GM12875 (cell line): ENCODE data around the gene NAV1.

Source experiments
- H3K4me3 ChIP-seq: one replicate; pipeline ENCODE4 v1.5.1; 2011; ENCODE audit warnings: low read depth, low read length, control low read depth
- TF ChIP-seq, protein P1 (sequence below): IDR thresholded peaks from 2 replicates; pipeline ENCODE4 v1.5.1; 2011; ENCODE audit warnings: low read depth, mild to moderate bottlenecking, control low read depth, inconsistent platforms, low read length, moderate library complexity, borderline replicate concordance; ENCODE audit not compliant: insufficient read depth

NAV1 gene

DNA sequence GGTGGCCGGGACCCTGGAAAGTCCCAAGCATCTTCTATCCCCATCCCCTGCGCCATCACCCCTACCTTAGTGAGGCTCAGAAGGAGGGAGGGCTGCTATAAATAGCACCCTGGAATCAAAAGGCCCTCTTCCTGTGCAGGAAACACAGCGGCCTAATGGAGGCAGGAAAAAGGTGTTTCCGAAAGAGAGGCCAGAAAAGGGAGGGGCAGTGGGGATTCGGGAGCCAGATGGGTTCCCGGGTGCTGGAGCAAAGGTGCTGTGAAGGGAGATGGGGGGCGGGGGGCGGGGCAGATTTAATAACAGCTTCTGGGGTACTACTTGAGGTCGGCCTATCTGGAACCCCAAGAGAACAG lies 16.6 kb downstream of the NAV1 start:
- H3K4me3 ChIP-seq, result no peak overlapping the region
- TF ChIP-seq, protein P1, sequence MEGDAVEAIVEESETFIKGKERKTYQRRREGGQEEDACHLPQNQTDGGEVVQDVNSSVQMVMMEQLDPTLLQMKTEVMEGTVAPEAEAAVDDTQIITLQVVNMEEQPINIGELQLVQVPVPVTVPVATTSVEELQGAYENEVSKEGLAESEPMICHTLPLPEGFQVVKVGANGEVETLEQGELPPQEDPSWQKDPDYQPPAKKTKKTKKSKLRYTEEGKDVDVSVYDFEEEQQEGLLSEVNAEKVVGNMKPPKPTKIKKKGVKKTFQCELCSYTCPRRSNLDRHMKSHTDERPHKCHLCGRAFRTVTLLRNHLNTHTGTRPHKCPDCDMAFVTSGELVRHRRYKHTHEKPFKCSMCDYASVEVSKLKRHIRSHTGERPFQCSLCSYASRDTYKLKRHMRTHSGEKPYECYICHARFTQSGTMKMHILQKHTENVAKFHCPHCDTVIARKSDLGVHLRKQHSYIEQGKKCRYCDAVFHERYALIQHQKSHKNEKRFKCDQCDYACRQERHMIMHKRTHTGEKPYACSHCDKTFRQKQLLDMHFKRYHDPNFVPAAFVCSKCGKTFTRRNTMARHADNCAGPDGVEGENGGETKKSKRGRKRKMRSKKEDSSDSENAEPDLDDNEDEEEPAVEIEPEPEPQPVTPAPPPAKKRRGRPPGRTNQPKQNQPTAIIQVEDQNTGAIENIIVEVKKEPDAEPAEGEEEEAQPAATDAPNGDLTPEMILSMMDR, result no peak

DNA sequence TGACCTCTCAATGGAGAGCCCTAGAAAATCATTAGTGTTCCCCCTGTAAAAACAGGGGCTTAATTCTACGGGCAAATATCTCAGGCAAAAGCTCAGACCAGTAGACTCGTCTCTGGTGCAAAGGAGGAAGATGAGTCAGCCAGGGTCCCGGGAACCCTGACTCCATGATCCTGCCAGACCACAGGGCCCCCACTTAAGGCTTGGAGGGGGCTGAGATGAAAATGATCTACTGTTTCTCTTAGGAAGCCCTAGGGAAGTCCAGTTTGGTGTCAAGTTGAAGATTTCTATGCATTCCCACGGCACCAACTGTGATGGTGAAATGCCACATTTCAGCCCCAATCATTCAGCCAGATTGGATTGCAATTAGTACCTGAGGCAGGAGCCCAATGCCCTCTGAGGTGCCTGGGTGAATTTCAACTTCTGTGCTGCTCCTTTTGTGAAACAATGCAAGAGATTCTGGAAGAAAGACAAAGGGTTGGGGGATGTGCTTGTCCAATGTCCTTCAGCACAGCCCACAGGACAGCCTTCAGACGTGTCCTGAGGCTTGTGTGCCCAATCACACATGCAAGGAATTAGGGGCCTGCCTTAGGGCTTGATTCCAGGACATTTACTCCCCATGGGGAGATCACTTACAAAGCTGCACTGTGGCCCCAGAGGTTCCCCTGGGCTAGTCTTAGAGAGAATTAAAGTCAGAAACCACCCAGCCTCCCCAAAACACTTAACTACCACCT lies 18.1 kb downstream of the NAV1 start:
- no peak overlapping the region for H3K4me3 ChIP-seq
- TF ChIP-seq, protein P1, result no peak

DNA sequence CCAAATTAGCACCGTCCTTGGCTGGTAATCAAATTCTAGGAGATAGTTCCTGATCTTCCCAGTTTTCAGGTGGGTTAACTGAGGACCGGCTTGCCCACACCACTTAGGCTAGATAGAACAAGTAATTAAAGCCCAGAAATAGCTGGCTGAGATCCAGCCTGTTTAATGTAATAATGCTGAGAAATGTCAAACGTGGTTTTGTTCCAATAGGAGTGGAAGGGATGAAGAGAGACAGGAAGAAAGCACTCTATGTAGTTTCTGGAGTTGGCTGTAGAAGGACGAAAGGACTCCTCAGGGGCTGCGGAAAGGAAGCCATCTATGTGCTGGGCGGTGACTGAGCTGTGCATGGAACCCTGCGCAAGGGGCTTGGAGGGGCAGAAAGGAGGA lies 18.6 kb downstream of the NAV1 start:
- TF ChIP-seq, protein P1, result no peak
- H3K4me3 ChIP-seq, result no peak overlapping the region

DNA sequence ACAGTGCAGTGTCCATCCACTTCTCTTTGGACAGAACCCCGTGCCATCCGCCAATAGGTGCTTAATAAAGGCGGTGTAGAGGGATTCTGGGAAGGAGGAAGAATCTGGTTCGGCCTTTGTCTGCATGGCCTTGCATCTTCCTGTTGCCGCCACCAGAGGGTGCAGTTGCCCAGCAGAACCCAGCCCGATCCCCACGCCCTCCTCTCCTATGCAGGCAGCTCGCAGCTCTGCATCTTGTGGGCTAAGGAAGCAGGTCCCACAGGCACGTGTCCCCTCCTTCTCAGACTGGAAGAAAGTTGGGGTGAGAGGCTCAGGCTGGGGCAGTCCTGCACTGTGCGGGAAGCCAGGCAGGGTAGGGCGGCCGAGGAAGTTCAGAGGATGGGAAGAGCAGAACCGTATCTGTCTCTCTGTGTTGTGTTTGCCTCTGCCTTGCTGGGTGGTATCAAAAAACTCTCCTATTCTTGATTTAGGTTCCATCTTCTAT lies 20.8 kb downstream of the NAV1 start:
- TF ChIP-seq, protein P1, result peak; percentile 94

DNA sequence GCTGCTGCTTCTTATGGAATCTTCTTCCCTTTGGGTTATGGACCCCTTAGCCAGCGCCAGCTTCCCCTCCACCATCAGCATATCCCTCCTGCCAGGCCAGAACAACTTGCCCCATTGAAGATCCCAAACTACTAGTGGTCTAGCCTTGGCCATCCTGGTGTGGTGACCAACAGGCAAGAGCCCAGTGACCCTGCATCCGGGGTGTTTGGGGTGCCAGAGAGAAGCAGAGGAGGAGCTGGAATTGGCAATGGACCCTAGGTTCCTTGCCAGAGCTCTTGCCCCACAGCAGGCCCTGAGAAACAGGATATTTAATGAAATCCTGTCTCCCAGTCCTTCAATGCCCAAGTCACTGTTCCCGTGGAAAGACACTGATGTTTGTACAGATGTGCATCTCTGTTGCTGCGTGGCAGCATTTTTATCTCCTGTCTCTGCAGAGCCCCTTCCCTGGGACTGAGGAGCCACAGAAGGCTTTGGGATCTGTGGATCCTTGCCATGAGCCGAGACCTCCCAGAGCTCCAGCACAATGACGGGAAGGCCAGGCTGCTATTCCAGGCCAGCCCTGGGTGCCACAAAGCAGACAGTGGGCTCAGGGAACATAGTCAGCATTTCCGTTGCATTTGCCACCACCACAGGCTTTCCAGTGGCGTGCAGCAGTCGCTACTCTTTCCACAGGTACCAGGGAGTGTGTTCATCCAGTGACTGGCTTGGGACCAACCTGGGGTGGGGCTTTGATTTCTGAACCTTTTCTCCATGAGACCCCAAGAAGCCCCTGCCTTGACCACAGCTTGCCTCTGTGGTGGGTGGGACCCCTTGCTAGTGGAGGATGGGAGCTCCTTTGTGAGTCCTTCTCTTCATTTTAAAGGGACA lies 21.6 kb downstream of the NAV1 start:
- H3K4me3 ChIP-seq, result no peak overlapping the region
- TF ChIP-seq, protein P1, result no peak

More for the DNA sequence above, 20.8 kb downstream of the NAV1 start:
- H3K4me3 ChIP-seq, result no peak overlapping the region

DNA sequence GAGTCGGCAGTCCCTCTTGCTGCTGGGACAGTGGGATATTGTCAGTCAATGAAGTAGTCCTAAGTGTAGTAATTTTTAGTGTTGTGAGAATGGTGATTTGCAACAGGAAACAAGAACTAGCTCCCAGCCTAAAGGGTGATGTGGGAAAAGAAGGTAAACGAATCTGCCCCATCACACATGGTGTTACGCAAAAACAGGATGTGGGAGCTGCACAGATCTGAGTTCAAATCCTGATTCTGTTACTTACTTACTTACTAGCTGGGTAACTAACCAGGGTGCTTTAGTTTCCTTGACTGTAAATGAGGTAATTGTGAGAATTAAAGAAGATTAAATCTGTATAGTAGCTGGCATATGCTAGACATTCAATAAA lies 22.3 kb downstream of the NAV1 start:
- TF ChIP-seq, protein P1, result no peak
- no peak overlapping the region for H3K4me3 ChIP-seq

DNA sequence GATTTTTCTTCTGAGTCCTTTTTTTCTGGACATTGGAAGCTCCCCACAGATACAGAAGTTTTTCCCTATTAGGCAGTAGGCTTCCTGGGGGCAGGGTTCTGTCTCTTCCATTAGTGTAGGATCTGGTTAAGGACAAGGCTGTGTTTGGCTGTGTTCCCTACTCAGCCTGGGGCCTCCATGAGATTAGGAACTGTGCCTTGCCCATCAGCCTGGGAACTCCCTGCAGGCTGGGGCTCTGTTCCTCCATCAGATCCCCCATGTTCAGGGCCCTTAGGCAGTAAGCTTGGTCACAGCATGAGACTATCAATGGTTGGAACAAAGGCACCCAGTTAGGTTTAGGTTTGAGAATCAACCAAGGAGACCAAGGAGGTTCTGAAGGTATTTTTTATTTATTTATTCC lies 22.7 kb downstream of the NAV1 start:
- no peak overlapping the region for H3K4me3 ChIP-seq
- TF ChIP-seq, protein P1, result no peak
